WTC11 (cell line): ENCODE results near the gene LCP1.

ENCODE experiments used
- CREB1 ChIP-seq: sonication (generic); formaldehyde crosslinking; IDR thresholded peaks from 2 replicates; pipeline ENCODE4 v1.8.0; 2023; ENCODE audit warnings: mild to moderate bottlenecking, missing genetic modification reagents
- FOXJ3 ChIP-seq: sonication (generic); formaldehyde crosslinking; IDR thresholded peaks from 2 replicates; pipeline ENCODE4 v1.9.0; 2021; ENCODE audit warnings: missing genetic modification reagents, mild to moderate bottlenecking, borderline replicate concordance
- FOXK1 ChIP-seq: sonication (generic); formaldehyde crosslinking; IDR thresholded peaks from 2 replicates; pipeline ENCODE4 v1.8.0; 2022; ENCODE audit warnings: mild to moderate bottlenecking, moderate library complexity, missing genetic modification reagents
- IRF2 ChIP-seq: sonication (generic); formaldehyde crosslinking; IDR thresholded peaks from 2 replicates; pipeline ENCODE4 v1.8.0; 2022; ENCODE audit warnings: low read depth, missing genetic modification reagents, borderline replicate concordance
- JUN ChIP-seq: sonication (generic); formaldehyde crosslinking; IDR thresholded peaks from 2 replicates; pipeline ENCODE4 v1.8.0; 2023; ENCODE audit warnings: mild to moderate bottlenecking, missing genetic modification reagents
- KAT7 ChIP-seq: sonication (generic); formaldehyde crosslinking; IDR thresholded peaks from 2 replicates; pipeline ENCODE4 v1.8.1; 2023; ENCODE audit warnings: missing genetic modification reagents, mild to moderate bottlenecking, borderline replicate concordance
- ZNF121 ChIP-seq: sonication (generic); formaldehyde crosslinking; IDR thresholded peaks from 2 replicates; pipeline ENCODE4 v1.8.0; 2023; ENCODE audit warnings: missing genetic modification reagents
- TF ChIP-seq, protein P1 (sequence below): fragments of 200-600 bp; IDR thresholded peaks from 2 replicates; pipeline ENCODE4 v1.8.0; 2022; ENCODE audit warnings: antibody characterized with exemption
- TF ChIP-seq, protein P2 (sequence below): fragments of 250-450 bp; sonication (Bioruptor Pico); IDR thresholded peaks from 2 replicates; pipeline ENCODE4 v1.9.0; 2021; ENCODE audit warnings: mild to moderate bottlenecking, borderline replicate concordance
- TF ChIP-seq, protein P3 (sequence below): sonication (generic); formaldehyde crosslinking; IDR thresholded peaks from 2 replicates; pipeline ENCODE4 v1.8.0; 2022; ENCODE audit warnings: mild to moderate bottlenecking, missing genetic modification reagents
- TF ChIP-seq, protein P4 (sequence below): sonication (generic); formaldehyde crosslinking; IDR thresholded peaks from 2 replicates; pipeline ENCODE4 v1.8.1; 2022; ENCODE audit warnings: low read depth, mild to moderate bottlenecking, moderate library complexity, missing genetic modification reagents, borderline replicate concordance
- TF ChIP-seq, protein P5 (sequence below): sonication (generic); formaldehyde crosslinking; IDR thresholded peaks from 2 replicates; pipeline ENCODE4 v1.8.1; 2022; ENCODE audit warnings: low read depth, missing genetic modification reagents, borderline replicate concordance
- TF ChIP-seq, protein P6 (sequence below): sonication (generic); formaldehyde crosslinking; IDR thresholded peaks from 2 replicates; pipeline ENCODE4 v1.8.0; 2023; ENCODE audit warnings: missing genetic modification reagents, mild to moderate bottlenecking, borderline replicate concordance

DNA sequence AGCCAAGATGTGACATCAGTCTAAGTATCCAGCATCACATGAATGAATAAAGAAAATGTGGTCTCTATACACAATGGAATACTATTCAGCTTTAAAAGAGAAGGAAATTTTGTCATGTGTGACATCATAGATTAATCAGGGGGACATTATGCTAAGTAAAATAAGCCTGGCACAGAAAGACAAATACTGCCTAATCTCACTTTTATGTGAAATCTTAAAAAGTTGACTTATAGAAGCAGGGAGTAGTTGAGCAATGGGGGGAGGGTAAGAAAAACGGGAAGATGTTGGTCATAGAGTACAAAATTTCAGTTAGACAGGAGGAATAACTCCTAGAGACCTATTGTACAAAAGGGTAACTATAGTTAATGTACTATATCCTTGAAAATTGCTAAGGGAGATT is 10.4 kb upstream of the LCP1 start:
- TF ChIP-seq, protein P1, sequence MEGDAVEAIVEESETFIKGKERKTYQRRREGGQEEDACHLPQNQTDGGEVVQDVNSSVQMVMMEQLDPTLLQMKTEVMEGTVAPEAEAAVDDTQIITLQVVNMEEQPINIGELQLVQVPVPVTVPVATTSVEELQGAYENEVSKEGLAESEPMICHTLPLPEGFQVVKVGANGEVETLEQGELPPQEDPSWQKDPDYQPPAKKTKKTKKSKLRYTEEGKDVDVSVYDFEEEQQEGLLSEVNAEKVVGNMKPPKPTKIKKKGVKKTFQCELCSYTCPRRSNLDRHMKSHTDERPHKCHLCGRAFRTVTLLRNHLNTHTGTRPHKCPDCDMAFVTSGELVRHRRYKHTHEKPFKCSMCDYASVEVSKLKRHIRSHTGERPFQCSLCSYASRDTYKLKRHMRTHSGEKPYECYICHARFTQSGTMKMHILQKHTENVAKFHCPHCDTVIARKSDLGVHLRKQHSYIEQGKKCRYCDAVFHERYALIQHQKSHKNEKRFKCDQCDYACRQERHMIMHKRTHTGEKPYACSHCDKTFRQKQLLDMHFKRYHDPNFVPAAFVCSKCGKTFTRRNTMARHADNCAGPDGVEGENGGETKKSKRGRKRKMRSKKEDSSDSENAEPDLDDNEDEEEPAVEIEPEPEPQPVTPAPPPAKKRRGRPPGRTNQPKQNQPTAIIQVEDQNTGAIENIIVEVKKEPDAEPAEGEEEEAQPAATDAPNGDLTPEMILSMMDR: no peak
- TF ChIP-seq KAT7 (CRISPR knock-in tag): no peak
- TF ChIP-seq, protein P2, sequence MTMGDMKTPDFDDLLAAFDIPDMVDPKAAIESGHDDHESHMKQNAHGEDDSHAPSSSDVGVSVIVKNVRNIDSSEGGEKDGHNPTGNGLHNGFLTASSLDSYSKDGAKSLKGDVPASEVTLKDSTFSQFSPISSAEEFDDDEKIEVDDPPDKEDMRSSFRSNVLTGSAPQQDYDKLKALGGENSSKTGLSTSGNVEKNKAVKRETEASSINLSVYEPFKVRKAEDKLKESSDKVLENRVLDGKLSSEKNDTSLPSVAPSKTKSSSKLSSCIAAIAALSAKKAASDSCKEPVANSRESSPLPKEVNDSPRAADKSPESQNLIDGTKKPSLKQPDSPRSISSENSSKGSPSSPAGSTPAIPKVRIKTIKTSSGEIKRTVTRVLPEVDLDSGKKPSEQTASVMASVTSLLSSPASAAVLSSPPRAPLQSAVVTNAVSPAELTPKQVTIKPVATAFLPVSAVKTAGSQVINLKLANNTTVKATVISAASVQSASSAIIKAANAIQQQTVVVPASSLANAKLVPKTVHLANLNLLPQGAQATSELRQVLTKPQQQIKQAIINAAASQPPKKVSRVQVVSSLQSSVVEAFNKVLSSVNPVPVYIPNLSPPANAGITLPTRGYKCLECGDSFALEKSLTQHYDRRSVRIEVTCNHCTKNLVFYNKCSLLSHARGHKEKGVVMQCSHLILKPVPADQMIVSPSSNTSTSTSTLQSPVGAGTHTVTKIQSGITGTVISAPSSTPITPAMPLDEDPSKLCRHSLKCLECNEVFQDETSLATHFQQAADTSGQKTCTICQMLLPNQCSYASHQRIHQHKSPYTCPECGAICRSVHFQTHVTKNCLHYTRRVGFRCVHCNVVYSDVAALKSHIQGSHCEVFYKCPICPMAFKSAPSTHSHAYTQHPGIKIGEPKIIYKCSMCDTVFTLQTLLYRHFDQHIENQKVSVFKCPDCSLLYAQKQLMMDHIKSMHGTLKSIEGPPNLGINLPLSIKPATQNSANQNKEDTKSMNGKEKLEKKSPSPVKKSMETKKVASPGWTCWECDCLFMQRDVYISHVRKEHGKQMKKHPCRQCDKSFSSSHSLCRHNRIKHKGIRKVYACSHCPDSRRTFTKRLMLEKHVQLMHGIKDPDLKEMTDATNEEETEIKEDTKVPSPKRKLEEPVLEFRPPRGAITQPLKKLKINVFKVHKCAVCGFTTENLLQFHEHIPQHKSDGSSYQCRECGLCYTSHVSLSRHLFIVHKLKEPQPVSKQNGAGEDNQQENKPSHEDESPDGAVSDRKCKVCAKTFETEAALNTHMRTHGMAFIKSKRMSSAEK (CRISPR knock-in tag): no peak
- TF ChIP-seq FOXJ3: no peak
- TF ChIP-seq JUN (CRISPR knock-in tag): no peak
- TF ChIP-seq, protein P3, sequence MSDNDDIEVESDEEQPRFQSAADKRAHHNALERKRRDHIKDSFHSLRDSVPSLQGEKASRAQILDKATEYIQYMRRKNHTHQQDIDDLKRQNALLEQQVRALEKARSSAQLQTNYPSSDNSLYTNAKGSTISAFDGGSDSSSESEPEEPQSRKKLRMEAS (CRISPR knock-in tag): no peak
- no peak for TF ChIP-seq CREB1
- TF ChIP-seq IRF2 (CRISPR knock-in tag): no peak
- TF ChIP-seq ZNF121: no peak
- TF ChIP-seq, protein P4, sequence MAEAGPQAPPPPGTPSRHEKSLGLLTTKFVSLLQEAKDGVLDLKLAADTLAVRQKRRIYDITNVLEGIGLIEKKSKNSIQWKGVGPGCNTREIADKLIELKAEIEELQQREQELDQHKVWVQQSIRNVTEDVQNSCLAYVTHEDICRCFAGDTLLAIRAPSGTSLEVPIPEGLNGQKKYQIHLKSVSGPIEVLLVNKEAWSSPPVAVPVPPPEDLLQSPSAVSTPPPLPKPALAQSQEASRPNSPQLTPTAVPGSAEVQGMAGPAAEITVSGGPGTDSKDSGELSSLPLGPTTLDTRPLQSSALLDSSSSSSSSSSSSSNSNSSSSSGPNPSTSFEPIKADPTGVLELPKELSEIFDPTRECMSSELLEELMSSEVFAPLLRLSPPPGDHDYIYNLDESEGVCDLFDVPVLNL (CRISPR knock-in tag): no peak
- TF ChIP-seq, protein P5, sequence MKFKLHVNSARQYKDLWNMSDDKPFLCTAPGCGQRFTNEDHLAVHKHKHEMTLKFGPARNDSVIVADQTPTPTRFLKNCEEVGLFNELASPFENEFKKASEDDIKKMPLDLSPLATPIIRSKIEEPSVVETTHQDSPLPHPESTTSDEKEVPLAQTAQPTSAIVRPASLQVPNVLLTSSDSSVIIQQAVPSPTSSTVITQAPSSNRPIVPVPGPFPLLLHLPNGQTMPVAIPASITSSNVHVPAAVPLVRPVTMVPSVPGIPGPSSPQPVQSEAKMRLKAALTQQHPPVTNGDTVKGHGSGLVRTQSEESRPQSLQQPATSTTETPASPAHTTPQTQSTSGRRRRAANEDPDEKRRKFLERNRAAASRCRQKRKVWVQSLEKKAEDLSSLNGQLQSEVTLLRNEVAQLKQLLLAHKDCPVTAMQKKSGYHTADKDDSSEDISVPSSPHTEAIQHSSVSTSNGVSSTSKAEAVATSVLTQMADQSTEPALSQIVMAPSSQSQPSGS: no peak
- TF ChIP-seq, protein P6, sequence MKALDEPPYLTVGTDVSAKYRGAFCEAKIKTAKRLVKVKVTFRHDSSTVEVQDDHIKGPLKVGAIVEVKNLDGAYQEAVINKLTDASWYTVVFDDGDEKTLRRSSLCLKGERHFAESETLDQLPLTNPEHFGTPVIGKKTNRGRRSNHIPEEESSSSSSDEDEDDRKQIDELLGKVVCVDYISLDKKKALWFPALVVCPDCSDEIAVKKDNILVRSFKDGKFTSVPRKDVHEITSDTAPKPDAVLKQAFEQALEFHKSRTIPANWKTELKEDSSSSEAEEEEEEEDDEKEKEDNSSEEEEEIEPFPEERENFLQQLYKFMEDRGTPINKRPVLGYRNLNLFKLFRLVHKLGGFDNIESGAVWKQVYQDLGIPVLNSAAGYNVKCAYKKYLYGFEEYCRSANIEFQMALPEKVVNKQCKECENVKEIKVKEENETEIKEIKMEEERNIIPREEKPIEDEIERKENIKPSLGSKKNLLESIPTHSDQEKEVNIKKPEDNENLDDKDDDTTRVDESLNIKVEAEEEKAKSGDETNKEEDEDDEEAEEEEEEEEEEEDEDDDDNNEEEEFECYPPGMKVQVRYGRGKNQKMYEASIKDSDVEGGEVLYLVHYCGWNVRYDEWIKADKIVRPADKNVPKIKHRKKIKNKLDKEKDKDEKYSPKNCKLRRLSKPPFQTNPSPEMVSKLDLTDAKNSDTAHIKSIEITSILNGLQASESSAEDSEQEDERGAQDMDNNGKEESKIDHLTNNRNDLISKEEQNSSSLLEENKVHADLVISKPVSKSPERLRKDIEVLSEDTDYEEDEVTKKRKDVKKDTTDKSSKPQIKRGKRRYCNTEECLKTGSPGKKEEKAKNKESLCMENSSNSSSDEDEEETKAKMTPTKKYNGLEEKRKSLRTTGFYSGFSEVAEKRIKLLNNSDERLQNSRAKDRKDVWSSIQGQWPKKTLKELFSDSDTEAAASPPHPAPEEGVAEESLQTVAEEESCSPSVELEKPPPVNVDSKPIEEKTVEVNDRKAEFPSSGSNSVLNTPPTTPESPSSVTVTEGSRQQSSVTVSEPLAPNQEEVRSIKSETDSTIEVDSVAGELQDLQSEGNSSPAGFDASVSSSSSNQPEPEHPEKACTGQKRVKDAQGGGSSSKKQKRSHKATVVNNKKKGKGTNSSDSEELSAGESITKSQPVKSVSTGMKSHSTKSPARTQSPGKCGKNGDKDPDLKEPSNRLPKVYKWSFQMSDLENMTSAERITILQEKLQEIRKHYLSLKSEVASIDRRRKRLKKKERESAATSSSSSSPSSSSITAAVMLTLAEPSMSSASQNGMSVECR (CRISPR knock-in tag): no peak
- no peak for TF ChIP-seq FOXK1
